Endothelial cell of umbilical vein (primary cell): Measurements from ENCODE around the gene LITAFD. TPM values are rescaled to one million over a fixed set of nuclear protein-coding genes. Genes with fewer than 3 reads are reported as not detected.
"Not testable (repeated sequence)": the region's sequence is repeated elsewhere in the genome, so short reads cannot be mapped to it uniquely, and the experiment has no call there.

Experiments
- BruUV-seq: library from RNA; stranded (reverse); fragments of 400-500 nt; replicated peaks from 2 replicates; lab custom pipeline; 2021; lab: Mats Ljungman, UMichigan
- CTCF ChIA-PET: fragments of 300-600, 350-600 bp; sonication (Branson Sonifier 250); formaldehyde crosslinking; loops from one replicate; lab custom pipeline; 2021; ENCODE audit warnings: antibody characterized with exemption, inconsistent platforms; lab: Charles Lee
- POLR2A ChIA-PET: fragments of 300-600, 350-600 bp; sonication (Branson Sonifier 250); formaldehyde crosslinking; loops from one replicate; lab custom pipeline; 2021; ENCODE audit warnings: antibody characterized with exemption, inconsistent platforms; lab: Charles Lee
- DNase-seq: peaks from one replicate; pipeline ENCODE4 v3.0.0-alpha.2; 2011; ENCODE audit warnings: low read depth, low spot score
- FAIRE-seq: peaks from 2 replicates; lab custom pipeline; 2011; peaks lifted over from hg19 to GRCh38; lab: Jason Lieb, UNC
- H2AFZ ChIP-seq: 2 replicates; pipeline ENCODE4 v1.6.0; 2012; ENCODE audit warnings: low read depth, low read length, control low read depth, inconsistent platforms
- H3K27ac ChIP-seq: 2 replicates; pipeline ENCODE4 v1.5.1; 2011; ENCODE audit warnings: low read depth, mild to moderate bottlenecking, control low read depth, low read length, moderate library complexity; ENCODE audit not compliant: insufficient read depth
- H3K27me3 ChIP-seq, 2 experiments: 2 replicates each; pipeline versions ENCODE4 v1.6.0 to v1.6.1; 2011; ENCODE audit warnings: low read length in 2 of 2, mixed read lengths in 1 of 2; ENCODE audit not compliant: control insufficient read depth in 2 of 2, insufficient read depth in 2 of 2
- H3K36me3 ChIP-seq, 2 experiments: 2 replicates in 1 of 2; 3 replicates in 1 of 2; pipeline ENCODE4 v1.5.1; 2011; ENCODE audit warnings: low read length in 2 of 2, mild to moderate bottlenecking in 1 of 2, moderate library complexity in 1 of 2; ENCODE audit not compliant: control insufficient read depth in 2 of 2, insufficient read depth in 2 of 2; ENCODE audit errors: extremely low read depth in 1 of 2
- H3K4me1 ChIP-seq: 3 replicates; pipeline ENCODE4 v1.5.1; 2011; ENCODE audit warnings: mild to moderate bottlenecking, low read length; ENCODE audit not compliant: control insufficient read depth, insufficient read depth; ENCODE audit errors: extremely low read depth
- H3K4me2 ChIP-seq: 2 replicates; pipeline ENCODE4 v1.6.1; 2011; ENCODE audit warnings: low read length, control low read depth, mixed read lengths; ENCODE audit not compliant: insufficient read depth
- H3K4me3 ChIP-seq, 3 experiments: fragments of 200-600 bp in 1 of 3; sonication (generic), shearing (Covaris generic) in 1 of 3; replicated peaks in 1 of 3; 2 replicates each; pipeline ENCODE4 v1.5.1; 2011 to 2016; ENCODE audit warnings: control low read depth in 3 of 3, low read length in 3 of 3, mild to moderate bottlenecking in 2 of 3, inconsistent platforms in 1 of 3, low read depth in 1 of 3, moderate library complexity in 1 of 3; ENCODE audit not compliant: insufficient read depth in 1 of 3
- H3K79me2 ChIP-seq: 2 replicates; pipeline ENCODE4 v1.6.0; 2012; ENCODE audit warnings: low read length, inconsistent platforms; ENCODE audit not compliant: control insufficient read depth, insufficient read depth
- H3K9ac ChIP-seq: replicated peaks from 2 replicates; pipeline ENCODE3; 2011; ENCODE audit warnings: low read length, control low read depth; ENCODE audit not compliant: insufficient read depth; ENCODE audit errors: extremely low read depth
- H3K9me1 ChIP-seq: replicated peaks from 3 replicates; pipeline ENCODE4 v1.6.0; 2011; ENCODE audit warnings: mild to moderate bottlenecking, low read length; ENCODE audit not compliant: control insufficient read depth, insufficient read depth; ENCODE audit errors: extremely low read depth
- H3K9me3 ChIP-seq: replicated peaks from 2 replicates; pipeline ENCODE4 v1.5.1; 2012; ENCODE audit warnings: low read length, inconsistent platforms; ENCODE audit not compliant: control insufficient read depth, insufficient read depth
- H4K20me1 ChIP-seq: replicated peaks from 2 replicates; pipeline ENCODE3; 2011; ENCODE audit warnings: mild to moderate bottlenecking, low read length; ENCODE audit not compliant: control insufficient read depth, insufficient read depth; ENCODE audit errors: extremely low read depth
- dilution Hi-C: fragments of 300-500 bp; cut with MboI; formaldehyde crosslinking; loops from one replicate; pipeline ENCODE4 v1.15.0; 2019; ENCODE audit warnings: low sequenced_read_pairs; ENCODE audit not compliant: extremely low pct_ligation_motif_present
- intact Hi-C: fragments of 100-400 bp; cut with micrococcal nuclease; formaldehyde crosslinking; loops from one replicate; pipeline ENCODE4 v1.10.0; 2022
- polyA plus RNA-seq, 4 experiments: library from polyadenylated mRNA; depleted of rRNA in 3 of 4; stranded (reverse) in 3 of 4; unstranded in 1 of 4; fragments of >200 nt; gene quantifications; 2 replicates each; pipeline versions ENCODE4 v1.2.1 to v1.2.3, GENCODE V29; 2011 to 2012; ENCODE audit warnings: missing spikeins in 1 of 4
- total RNA-seq: library from RNA; stranded (reverse); gene quantifications from 2 replicates; pipeline ENCODE4 v1.2.3, GENCODE V29; 2021

Gene LITAFD
- total and polyA plus RNA-seq, 2 donors (not counting 3 experiments of a cell fraction or from before 2014, with no cell fraction given): not detected

DNA sequence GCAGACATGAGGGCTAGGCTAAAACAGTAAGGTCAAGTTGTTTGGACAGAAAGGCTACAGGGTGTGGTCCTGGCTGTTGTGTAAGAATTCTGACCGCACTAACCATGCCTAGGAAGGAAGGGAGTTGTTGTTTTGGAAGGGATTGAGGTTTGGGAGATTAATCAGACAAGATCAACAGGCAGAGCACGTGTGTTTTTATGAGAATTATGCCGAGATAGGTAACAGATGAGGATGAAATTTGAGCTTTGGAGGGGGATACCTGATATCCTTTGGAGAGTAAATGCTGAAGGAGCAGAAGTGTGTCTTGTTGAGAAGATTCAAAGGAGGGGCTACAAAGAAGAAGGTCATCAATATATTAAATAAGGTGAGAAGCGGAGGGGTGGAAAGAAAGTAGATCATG is 40.1 kb upstream of the LITAFD start:
- POLR2A ChIA-PET, H3K4me1 ChIP-seq, intact Hi-C loops, H3K9me3 ChIP-seq, H3K4me3 ChIP-seq, CTCF ChIA-PET, H3K27ac ChIP-seq, H3K36me3 ChIP-seq, DNase-seq, dilution Hi-C loops, H3K4me2 ChIP-seq, FAIRE-seq, H2AFZ ChIP-seq, BruUV-seq, H4K20me1 ChIP-seq, H3K9ac ChIP-seq, H3K9me1 ChIP-seq, H3K27me3 ChIP-seq: not testable (repeated sequence)
- peaks cover 16% of the 10 kb centered on the region for H3K79me2 ChIP-seq

DNA sequence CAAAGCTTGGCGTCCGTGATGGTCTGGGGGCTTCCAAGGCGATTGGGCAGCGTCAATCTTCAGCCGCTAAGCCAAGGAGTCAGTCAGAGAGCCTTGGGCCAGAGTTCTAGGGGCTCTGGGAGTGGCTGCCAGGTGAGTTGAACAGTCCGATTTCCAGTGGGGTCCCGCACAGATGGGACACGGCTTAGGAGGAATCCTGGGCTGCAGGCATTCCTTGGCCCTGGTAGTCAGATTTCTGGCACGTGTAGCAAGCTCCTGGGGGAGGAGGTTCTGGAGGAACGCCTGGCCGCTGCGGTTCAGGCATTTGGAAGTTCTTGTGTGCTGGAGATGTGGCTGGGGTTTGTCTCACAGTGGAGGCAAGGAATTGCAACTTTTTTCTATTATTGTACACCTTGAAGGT is 38.9 kb upstream of the LITAFD start:
- dilution Hi-C loops, H3K4me3 ChIP-seq, POLR2A ChIA-PET, H3K4me2 ChIP-seq, FAIRE-seq, H3K9me1 ChIP-seq, DNase-seq, H3K27me3 ChIP-seq, H4K20me1 ChIP-seq, H3K9ac ChIP-seq, H3K27ac ChIP-seq, H3K4me1 ChIP-seq, H2AFZ ChIP-seq, CTCF ChIA-PET, H3K36me3 ChIP-seq, BruUV-seq, intact Hi-C loops, H3K9me3 ChIP-seq: not testable (repeated sequence)
- H3K79me2 ChIP-seq: peaks cover 13% of the 10 kb centered on the region
